ENCODE results near the gene SMIM23.

The SMIM23 gene

DNA sequence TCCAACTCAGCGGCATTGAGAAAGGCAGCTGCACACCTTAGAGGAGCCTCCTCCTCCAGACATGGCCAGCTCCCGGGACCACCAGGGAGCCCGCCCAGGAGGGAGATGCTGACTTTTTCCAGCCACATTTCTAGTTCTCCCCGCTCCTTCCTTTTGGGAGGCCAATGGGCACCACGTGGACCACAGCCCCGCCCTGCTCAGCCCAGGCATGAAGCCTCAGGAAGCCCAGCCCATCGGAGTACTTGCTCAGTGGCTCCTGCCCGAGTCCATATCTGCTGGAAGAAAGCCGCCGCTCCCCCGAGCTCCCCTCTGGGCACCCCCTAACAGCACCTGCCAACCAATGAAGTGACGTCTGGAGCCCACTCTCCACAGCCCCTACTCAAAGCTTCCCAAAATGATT, 52.4 kb downstream of the SMIM23 start:
- Histone ChIP-seq H3K9me3 (ENCODE audit: insufficient read depth, low read depth, low read length) (peaks cover 2% of the 10 kb centered on the region; the same call in 1 of the 2 replicates), H3K27me3 (ENCODE audit: insufficient read depth, low read length) (no peaks in the 10 kb centered on the region), H3K4me3 (ENCODE audit: low read length) (no peak overlapping the region), H3K9ac (ENCODE audit: low read depth, low read length) (no peak overlapping the region), H3K27ac (ENCODE audit: low read depth, low read length) (no peak overlapping the region), H3K4me1 (ENCODE audit: insufficient read depth, low read length) (no peaks in the 10 kb centered on the region), H3K36me3 (ENCODE audit: insufficient read depth, low read length) (no peaks in the 10 kb centered on the region)
- 84% methylated on average over 12 of the region's 12 CpGs for WGBS

DNA sequence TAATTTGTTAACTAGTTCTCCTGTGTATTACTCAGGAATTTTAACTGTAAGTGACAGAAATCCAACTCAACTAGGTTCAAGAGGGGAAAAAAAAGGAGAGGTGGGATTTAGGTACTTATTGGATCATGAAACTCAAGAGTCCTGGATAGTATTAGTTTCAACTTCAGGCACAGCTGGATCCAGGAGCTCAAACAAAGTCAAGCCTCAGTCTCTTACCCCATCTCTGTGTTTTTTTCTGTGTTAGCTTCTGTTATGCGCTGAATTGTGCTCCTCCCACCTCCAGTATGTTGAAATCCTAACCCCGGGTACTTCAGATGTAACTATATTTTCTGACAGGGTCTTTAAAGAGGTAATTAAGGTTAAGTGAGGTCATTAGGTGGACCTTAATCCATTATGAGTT, 53.5 kb downstream of the SMIM23 start:
- Histone ChIP-seq H3K36me3 (ENCODE audit: insufficient read depth, low read length) (no peaks in the 10 kb centered on the region), H3K9ac (ENCODE audit: low read depth, low read length) (no peak overlapping the region), H3K9me3 (ENCODE audit: insufficient read depth, low read depth, low read length) (no peaks in the 10 kb centered on the region; the same call in 1 of the 2 replicates), H3K4me1 (ENCODE audit: insufficient read depth, low read length) (no peaks in the 10 kb centered on the region), H3K27ac (ENCODE audit: low read depth, low read length) (no peak overlapping the region), H3K4me3 (ENCODE audit: low read length) (no peak overlapping the region), H3K27me3 (ENCODE audit: insufficient read depth, low read length) (no peaks in the 10 kb centered on the region)
- 96% methylated on average over 2 of the region's 2 CpGs for WGBS

DNA sequence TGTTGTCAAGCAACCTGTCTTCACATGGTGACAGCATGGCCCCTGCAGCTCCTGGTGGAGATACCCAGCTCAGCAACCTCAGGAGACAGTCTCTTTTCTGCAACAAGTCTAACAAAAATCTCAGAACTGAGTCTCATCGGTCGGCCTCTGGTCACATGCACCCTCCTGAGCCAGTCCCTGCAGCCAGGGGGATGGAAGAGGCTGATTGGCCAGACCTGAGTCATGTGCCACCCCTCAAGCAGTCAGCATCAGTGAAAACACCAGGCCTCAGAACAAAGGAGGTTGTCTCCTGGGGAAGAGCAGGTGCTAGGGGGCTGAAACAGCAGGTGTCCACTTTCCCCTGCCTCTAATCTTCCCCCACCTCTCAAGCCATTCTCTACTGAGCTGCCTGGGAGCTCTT, 54.4 kb downstream of the SMIM23 start:
- Histone ChIP-seq H3K27ac (ENCODE audit: low read depth, low read length) (no peak overlapping the region), H3K4me3 (ENCODE audit: low read length) (no peak overlapping the region), H3K9ac (ENCODE audit: low read depth, low read length) (no peak overlapping the region), H3K9me3 (ENCODE audit: insufficient read depth, low read depth, low read length) (no peaks in the 10 kb centered on the region; the same call in 1 of the 2 replicates), H3K36me3 (ENCODE audit: insufficient read depth, low read length) (no peaks in the 10 kb centered on the region), H3K4me1 (ENCODE audit: insufficient read depth, low read length) (no peaks in the 10 kb centered on the region), H3K27me3 (ENCODE audit: insufficient read depth, low read length) (no peaks in the 10 kb centered on the region)
- WGBS = 50% methylated on average over 2 of the region's 2 CpGs
